Psoas muscle (tissue), 8 donors: ENCODE results near the gene TMA7. TPM values are rescaled to one million over a fixed set of nuclear protein-coding genes. Genes with fewer than 3 reads are reported as not detected.

ENCODE experiments used
- ATAC-seq, 4 donors: fragments of 200-7000 bp; cut with Tn5 transposase; one replicate each; pipeline ENCODE4 v1.9.1; 2020; ENCODE audit warnings: moderate library complexity in 3 of 4, mild to moderate bottlenecking in 2 of 4
- DNase-seq, 2 donors: peaks; one replicate each; pipeline ENCODE4 v3.0.0-alpha.2; 2020
- H3K27ac ChIP-seq: fragments of 200-600 bp; one replicate; pipeline ENCODE4 v1.8.0; 2022
- H3K27me3 ChIP-seq, 3 donors: fragments of 200-600 bp in 1 of 3; one replicate each; pipeline versions ENCODE4 v1.6.1 to v1.8.0; 2013 to 2022; ENCODE audit warnings: low read length in 2 of 3, mild to moderate bottlenecking in 2 of 3, moderate library complexity in 1 of 3; ENCODE audit not compliant: insufficient read depth in 3 of 3
- H3K36me3 ChIP-seq, 2 donors: fragments of 200-600 bp in 1 of 2; one replicate each; pipeline versions ENCODE4 v1.6.1 to v1.8.0; 2013 to 2022; ENCODE audit warnings: low read depth in 1 of 2, mild to moderate bottlenecking in 1 of 2, moderate library complexity in 1 of 2; ENCODE audit not compliant: insufficient read depth in 1 of 2
- H3K4me1 ChIP-seq: fragments of 200-600 bp; one replicate; pipeline ENCODE4 v1.8.0; 2022
- H3K4me3 ChIP-seq: fragments of 200-600 bp; one replicate; pipeline ENCODE4 v1.8.0; 2022; ENCODE audit warnings: mild to moderate bottlenecking
- H3K9me3 ChIP-seq: fragments of 200-600 bp; one replicate; pipeline ENCODE4 v1.8.0; 2022
- CTCF ChIP-seq: fragments of 200-600 bp; IDR thresholded peaks from one replicate; pipeline ENCODE4 v1.8.0; 2022; ENCODE audit warnings: antibody characterized with exemption
- WGBS, 3 donors: extraction: QIAGEN DNeasy Blood & Tissue Kit; methylation state at CpG; one replicate each; pipeline versions ENCODE4 v1.1.6 to v1.1.7; 2013; 5-methylcytosine and 5-hydroxymethylcytosine counted together
- intact Hi-C, 2 donors: fragments of 100-400 bp; cut with DNase I; formaldehyde crosslinking; loops; one replicate each; pipeline versions ENCODE4 v1.11.0 to v1.14.2; 2022
- polyA plus RNA-seq, 3 donors: library from polyadenylated mRNA; stranded (reverse); fragments of 200-250 nt; gene quantifications; one replicate each; pipeline ENCODE4 v1.2.3, GENCODE V29; 2013
- total RNA-seq, 4 donors: library from RNA; stranded (reverse); fragmentation: NEBNext Ultra II Directional in 2 of 4; extraction: Animal tissue kit (Norgen Biotek cat#: 25700) in 2 of 4; gene quantifications; one replicate each; pipeline versions ENCODE4 v1.2.1 to v1.2.4, GENCODE V29; 2021 to 2023
- donor health status: healthy with polysubstance abuse.
- donor health status: DM: no; HTN: no; CAD: no; lungs with moderate emphysema.
- donor health status: Bipolar disorder and iron deficiency.
- donor health status: healthy.
- donor health status: DM: yes; HTN: yes; CAD: no.
- donor health status: DM: no; HTN: no; CAD: no.
- donor health status: DM: no; HTN: no; CAD: no.
- donor health status: DM: yes; HTN: yes; CAD: no.

Gene TMA7
- total and polyA plus RNA-seq, 7 donors, result 156 to 342 (median 218) TPM

GRCh38 chr3:48408823-48409281 lies 31.2 kb upstream of the TMA7 start:
- Histone ChIP-seq H3K4me3 (no peak overlapping the region), H3K9me3 (no peaks in the 10 kb centered on the region), H3K27me3 (peaks cover 0 to 2% (median 0%) of the 10 kb centered on the region in 3 donors), H3K27ac (no peak overlapping the region), H3K4me1 (no peaks in the 10 kb centered on the region), H3K36me3 (peaks cover 0 to 3% of the 10 kb centered on the region in 2 donors)
- no peak for TF ChIP-seq CTCF
- DNase-seq, result peak in 1 of 2 donors; percentile 42
- WGBS, 3 donors, result 80 to 88% (median 84%) methylated on average over 4 of the region's 4 CpGs
- ATAC-seq, result no peak
- intact Hi-C loops, result no loop called here

GRCh38 chr3:48409291-48410201 lies 30.5 kb upstream of the TMA7 start:
- Histone ChIP-seq H3K27ac (no peak overlapping the region), H3K36me3 (peaks cover 0 to 3% of the 10 kb centered on the region in 2 donors), H3K4me3 (no peak overlapping the region), H3K9me3 (no peaks in the 10 kb centered on the region), H3K4me1 (no peaks in the 10 kb centered on the region), H3K27me3 (peaks cover 0 to 2% (median 0%) of the 10 kb centered on the region in 3 donors)
- intact Hi-C loops, result no loop called here
- WGBS, 3 donors, result 90 to 91% (median 91%) methylated on average over 30 to 31 of the region's 31 CpGs
- no peak for ATAC-seq
- TF ChIP-seq CTCF, result no peak
- peak; percentile 9 to 36 for DNase-seq

GRCh38 chr3:48410205-48411040 lies 29.6 kb upstream of the TMA7 start:
- peak; percentile 12 to 37 for DNase-seq
- Histone ChIP-seq H3K27me3 (peaks cover 0 to 2% (median 0%) of the 10 kb centered on the region in 3 donors), H3K4me1 (no peaks in the 10 kb centered on the region), H3K4me3 (no peak overlapping the region), H3K36me3 (peaks cover 0 to 3% of the 10 kb centered on the region in 2 donors), H3K27ac (no peak overlapping the region), H3K9me3 (no peaks in the 10 kb centered on the region)
- WGBS, 3 donors, result 91 to 94% (median 92%) methylated on average over 16 of the region's 16 CpGs
- TF ChIP-seq CTCF, result no peak
- no peak for ATAC-seq
- intact Hi-C loops, result no loop called here

GRCh38 chr3:48411041-48411588 lies 28.9 kb upstream of the TMA7 start:
- H3K4me3 ChIP-seq, result no peak overlapping the region
- H3K27me3 ChIP-seq, result peaks cover 0 to 2% (median 0%) of the 10 kb centered on the region in 3 donors
- H3K9me3 ChIP-seq, result no peaks in the 10 kb centered on the region
- no peak overlapping the region for H3K27ac ChIP-seq
- ATAC-seq, result no peak
- no peaks in the 10 kb centered on the region for H3K4me1 ChIP-seq
- TF ChIP-seq CTCF, result no peak
- no peak for DNase-seq
- H3K36me3 ChIP-seq, result peaks cover 0 to 3% of the 10 kb centered on the region in 2 donors
- intact Hi-C loops, result no loop called here
- WGBS, 3 donors, result 92 to 95% (median 94%) methylated on average over 9 of the region's 9 CpGs
